Endothelial cell of umbilical vein (primary cell): ENCODE results near the gene COQ9. TPM values are rescaled to one million over a fixed set of nuclear protein-coding genes. Genes with fewer than 3 reads are reported as not detected.

ENCODE experiments used
- BruUV-seq: library from RNA; stranded (reverse); fragments of 400-500 nt; replicated peaks from 2 replicates; lab custom pipeline; 2021; lab: Mats Ljungman, UMichigan
- CTCF ChIA-PET: fragments of 300-600, 350-600 bp; sonication (Branson Sonifier 250); formaldehyde crosslinking; loops from one replicate; lab custom pipeline; 2021; ENCODE audit warnings: antibody characterized with exemption, inconsistent platforms; lab: Charles Lee
- POLR2A ChIA-PET: fragments of 300-600, 350-600 bp; sonication (Branson Sonifier 250); formaldehyde crosslinking; loops from one replicate; lab custom pipeline; 2021; ENCODE audit warnings: antibody characterized with exemption, inconsistent platforms; lab: Charles Lee
- DNase-seq: peaks from one replicate; pipeline ENCODE4 v3.0.0-alpha.2; 2011; ENCODE audit warnings: low read depth, low spot score
- FAIRE-seq: peaks from 2 replicates; lab custom pipeline; 2011; peaks lifted over from hg19 to GRCh38; lab: Jason Lieb, UNC
- H2AFZ ChIP-seq: 2 replicates; pipeline ENCODE4 v1.6.0; 2012; ENCODE audit warnings: low read depth, low read length, control low read depth, inconsistent platforms
- H3K27ac ChIP-seq: 2 replicates; pipeline ENCODE4 v1.5.1; 2011; ENCODE audit warnings: low read depth, mild to moderate bottlenecking, control low read depth, low read length, moderate library complexity; ENCODE audit not compliant: insufficient read depth
- H3K27me3 ChIP-seq, 2 experiments: 2 replicates each; pipeline versions ENCODE4 v1.6.0 to v1.6.1; 2011; ENCODE audit warnings: low read length in 2 of 2, mixed read lengths in 1 of 2; ENCODE audit not compliant: control insufficient read depth in 2 of 2, insufficient read depth in 2 of 2
- H3K36me3 ChIP-seq, 2 experiments: 2 replicates in 1 of 2; 3 replicates in 1 of 2; pipeline ENCODE4 v1.5.1; 2011; ENCODE audit warnings: low read length in 2 of 2, mild to moderate bottlenecking in 1 of 2, moderate library complexity in 1 of 2; ENCODE audit not compliant: control insufficient read depth in 2 of 2, insufficient read depth in 2 of 2; ENCODE audit errors: extremely low read depth in 1 of 2
- H3K4me1 ChIP-seq: 3 replicates; pipeline ENCODE4 v1.5.1; 2011; ENCODE audit warnings: mild to moderate bottlenecking, low read length; ENCODE audit not compliant: control insufficient read depth, insufficient read depth; ENCODE audit errors: extremely low read depth
- H3K4me2 ChIP-seq: 2 replicates; pipeline ENCODE4 v1.6.1; 2011; ENCODE audit warnings: low read length, control low read depth, mixed read lengths; ENCODE audit not compliant: insufficient read depth
- H3K4me3 ChIP-seq, 3 experiments: fragments of 200-600 bp in 1 of 3; sonication (generic), shearing (Covaris generic) in 1 of 3; replicated peaks in 1 of 3; 2 replicates each; pipeline ENCODE4 v1.5.1; 2011 to 2016; ENCODE audit warnings: control low read depth in 3 of 3, low read length in 3 of 3, mild to moderate bottlenecking in 2 of 3, inconsistent platforms in 1 of 3, low read depth in 1 of 3, moderate library complexity in 1 of 3; ENCODE audit not compliant: insufficient read depth in 1 of 3
- H3K79me2 ChIP-seq: 2 replicates; pipeline ENCODE4 v1.6.0; 2012; ENCODE audit warnings: low read length, inconsistent platforms; ENCODE audit not compliant: control insufficient read depth, insufficient read depth
- H3K9ac ChIP-seq: replicated peaks from 2 replicates; pipeline ENCODE3; 2011; ENCODE audit warnings: low read length, control low read depth; ENCODE audit not compliant: insufficient read depth; ENCODE audit errors: extremely low read depth
- H3K9me1 ChIP-seq: replicated peaks from 3 replicates; pipeline ENCODE4 v1.6.0; 2011; ENCODE audit warnings: mild to moderate bottlenecking, low read length; ENCODE audit not compliant: control insufficient read depth, insufficient read depth; ENCODE audit errors: extremely low read depth
- H3K9me3 ChIP-seq: replicated peaks from 2 replicates; pipeline ENCODE4 v1.5.1; 2012; ENCODE audit warnings: low read length, inconsistent platforms; ENCODE audit not compliant: control insufficient read depth, insufficient read depth
- H4K20me1 ChIP-seq: replicated peaks from 2 replicates; pipeline ENCODE3; 2011; ENCODE audit warnings: mild to moderate bottlenecking, low read length; ENCODE audit not compliant: control insufficient read depth, insufficient read depth; ENCODE audit errors: extremely low read depth
- CTCF ChIP-seq, 2 donors: IDR thresholded peaks; 1 replicate in 1 of 2; 2 replicates in 1 of 2; pipeline ENCODE4 v1.5.1; 2011; ENCODE audit warnings: low read length in 2 of 2, mild to moderate bottlenecking in 2 of 2, moderate library complexity in 2 of 2, control low read depth in 1 of 2, inconsistent platforms in 1 of 2, low read depth in 1 of 2; ENCODE audit not compliant: insufficient read depth in 1 of 2; ENCODE audit errors: extremely low read depth in 1 of 2
- EZH2 ChIP-seq: IDR thresholded peaks from 2 replicates; pipeline ENCODE4 v1.6.1; 2012; ENCODE audit warnings: borderline replicate concordance, low read depth, mild to moderate bottlenecking, moderate library complexity, low read length, inconsistent platforms; ENCODE audit not compliant: severe bottlenecking
- FOS ChIP-seq: IDR thresholded peaks from 2 replicates; pipeline ENCODE4 v1.6.1; 2011; ENCODE audit warnings: mild to moderate bottlenecking, low read length, moderate library complexity, borderline replicate concordance; ENCODE audit not compliant: insufficient read depth
- GATA2 ChIP-seq: IDR thresholded peaks from 2 replicates; pipeline ENCODE4 v1.7.0; 2011; ENCODE audit warnings: low read depth, mild to moderate bottlenecking, moderate library complexity, mixed read lengths, low read length; ENCODE audit not compliant: insufficient read length, insufficient read depth
- JUN ChIP-seq: IDR thresholded peaks from 2 replicates; pipeline ENCODE4 v1.6.1; 2011; ENCODE audit warnings: borderline replicate concordance, low read depth; ENCODE audit not compliant: insufficient read length, insufficient read depth
- MAX ChIP-seq: IDR thresholded peaks from 2 replicates; pipeline ENCODE4 v1.6.1; 2011; ENCODE audit not compliant: insufficient read depth, insufficient read length
- MYC ChIP-seq: IDR thresholded peaks from one replicate; pipeline ENCODE4 v1.6.1; 2011; ENCODE audit warnings: mild to moderate bottlenecking, low read depth, low read length
- POLR2A ChIP-seq: IDR thresholded peaks from 2 replicates; pipeline ENCODE4 v1.6.1; 2012; ENCODE audit warnings: low read depth, mild to moderate bottlenecking, control low read depth, low read length
- POLR2AphosphoS5 ChIP-seq: IDR thresholded peaks from 2 replicates; pipeline ENCODE4 v1.6.1; 2012; ENCODE audit warnings: low read depth, mild to moderate bottlenecking, control low read depth, low read length, moderate library complexity; ENCODE audit not compliant: insufficient read depth
- dilution Hi-C: fragments of 300-500 bp; cut with MboI; formaldehyde crosslinking; loops from one replicate; pipeline ENCODE4 v1.15.0; 2019; ENCODE audit warnings: low sequenced_read_pairs; ENCODE audit not compliant: extremely low pct_ligation_motif_present
- intact Hi-C: fragments of 100-400 bp; cut with micrococcal nuclease; formaldehyde crosslinking; loops from one replicate; pipeline ENCODE4 v1.10.0; 2022
- polyA plus RNA-seq, 4 experiments: library from polyadenylated mRNA; depleted of rRNA in 3 of 4; stranded (reverse) in 3 of 4; unstranded in 1 of 4; fragments of >200 nt; gene quantifications; 2 replicates each; pipeline versions ENCODE4 v1.2.1 to v1.2.3, GENCODE V29; 2011 to 2012; ENCODE audit warnings: missing spikeins in 1 of 4
- total RNA-seq: library from RNA; stranded (reverse); gene quantifications from 2 replicates; pipeline ENCODE4 v1.2.3, GENCODE V29; 2021

The COQ9 gene
- total and polyA plus RNA-seq, 2 donors (not counting 3 experiments of a cell fraction or from before 2014, with no cell fraction given) = 42.5 to 78.3 TPM

GRCh38 chr16:57502048-57502775, 54.9 kb downstream of the COQ9 start:
- Histone ChIP-seq H3K27me3 (peaks cover 0 to 5% of the 10 kb centered on the region in 2 experiments), H3K36me3 (no peaks in the 10 kb centered on the region)
- BruUV-seq = no TSS peak

More at GRCh38 chr16:57502048-57502775, 54.9 kb downstream of the COQ9 start:
- Histone ChIP-seq H3K79me2 (no peaks in the 10 kb centered on the region), H3K4me2 (no peak overlapping the region), H3K9ac (no peak overlapping the region), H3K4me1 (no peaks in the 10 kb centered on the region), H3K27ac (no peak overlapping the region), H2AFZ (no peak overlapping the region), H4K20me1 (no peaks in the 10 kb centered on the region), H3K9me1 (no peaks in the 10 kb centered on the region), H3K4me3 (no peak overlapping the region), H3K9me3 (no peaks in the 10 kb centered on the region)
- CTCF ChIA-PET = interaction anchor here (1.0 to 1.9 kb wide), 2 partner anchors 16 to 17 kb away, joined by 3 to 5 read pairs; partner anchors contain the start of gene DOK4
- intact Hi-C loops (no loop called here), dilution Hi-C loops (no loop called here)
- POLR2A ChIA-PET = no interaction called here
- TF ChIP-seq FOS = no peak
- TF ChIP-seq JUN = no peak
- TF ChIP-seq MAX = no peak
- TF ChIP-seq GATA2 = no peak
- no peak for TF ChIP-seq EZH2
- no peak for TF ChIP-seq POLR2AphosphoS5
- no peak for TF ChIP-seq MYC
- no peak for TF ChIP-seq CTCF (IDR thresholded peaks at IDR 0.05; ENCODE audit: extremely low read depth in 1 of 2, insufficient read depth in 1 of 2, low read depth in 1 of 2, low read length in 2 of 2)
- no peak for TF ChIP-seq POLR2A
- DNase-seq (no peak), FAIRE-seq (no peak)
